IMR-90 (cell line): ENCODE measurements around the gene SDCCAG8.

ENCODE experiments used
- CTCF ChIP-seq: conservative IDR thresholded peaks from 2 replicates; pipeline ENCODE4 v1.5.1; 2012; ENCODE audit warnings: mild to moderate bottlenecking, low read depth, low read length, improper control_type of control experiment
- RCOR1 ChIP-seq: IDR thresholded peaks from 2 replicates; pipeline ENCODE4 v1.6.1; 2012; ENCODE audit warnings: mild to moderate bottlenecking, low read length, improper control_type of control experiment; ENCODE audit not compliant: insufficient replicate concordance

GRCh38 chr1:243428617-243429342 lies 172.9 kb downstream of the SDCCAG8 start:
- no peak for TF ChIP-seq CTCF
- no peak for TF ChIP-seq RCOR1
